ENCODE results near the gene RPP40.

RPP40 gene

GRCh38 chr6:4970739-4971395, 33.0 kb downstream of the RPP40 start:
- H3K27me3 Mint-ChIP-seq = peaks cover 9% of the 10 kb centered on the region
- no peaks in the 10 kb centered on the region for H3K36me3 Mint-ChIP-seq
- no peaks in the 10 kb centered on the region for H3K4me1 Mint-ChIP-seq
- H3K9me3 Mint-ChIP-seq = no peaks in the 10 kb centered on the region
- H3K27ac Mint-ChIP-seq = no peak overlapping the region
- DNase-seq (ENCODE audit: low spot score in 2 of 2) (no peak), ATAC-seq (ENCODE audit: low read depth) (no peak)
- no peak overlapping the region for H3K4me3 Mint-ChIP-seq

- Mint-ChIP-seq H3K27me3 (peaks cover 14% of the 10 kb centered on the region), H3K27ac (no peak overlapping the region), H3K4me3 (no peak overlapping the region), H3K4me1 (no peaks in the 10 kb centered on the region), H3K9me3 (no peaks in the 10 kb centered on the region), H3K36me3 (no peaks in the 10 kb centered on the region)
- no peak for ATAC-seq (ENCODE audit: low read depth)
- DNase-seq (ENCODE audit: low spot score in 2 of 2) = no peak
Observed at GRCh38 chr6:4969609-4970285, 34.1 kb downstream of the RPP40 start.

- Mint-ChIP-seq H3K27ac (no peak overlapping the region), H3K9me3 (no peaks in the 10 kb centered on the region), H3K36me3 (no peaks in the 10 kb centered on the region), H3K4me1 (no peaks in the 10 kb centered on the region), H3K27me3 (peaks cover 11% of the 10 kb centered on the region), H3K4me3 (no peak overlapping the region)
- no peak for ATAC-seq (ENCODE audit: low read depth)
- DNase-seq (ENCODE audit: low spot score in 2 of 2) = no peak
Observed at GRCh38 chr6:4967301-4968030, 36.4 kb downstream of the RPP40 start.

GRCh38 chr6:4965562-4966389, 38.1 kb downstream of the RPP40 start:
- Mint-ChIP-seq H3K9me3 (peaks cover 1% of the 10 kb centered on the region), H3K27me3 (peaks cover 7% of the 10 kb centered on the region), H3K4me1 (no peaks in the 10 kb centered on the region), H3K27ac (no peak overlapping the region), H3K4me3 (no peak overlapping the region), H3K36me3 (no peaks in the 10 kb centered on the region)
- no peak for ATAC-seq (ENCODE audit: low read depth)
- no peak for DNase-seq (ENCODE audit: low spot score in 2 of 2)

- no peaks in the 10 kb centered on the region for H3K4me1 Mint-ChIP-seq
Observed at GRCh38 chr6:4964675-4965561, 38.9 kb downstream of the RPP40 start.

GRCh38 chr6:4962905-4963304, 40.9 kb downstream of the RPP40 start:
- DNase-seq (ENCODE audit: low spot score in 2 of 2) = no peak
- H3K4me3 Mint-ChIP-seq = no peak overlapping the region
- H3K9me3 Mint-ChIP-seq = peaks cover 1% of the 10 kb centered on the region
- H3K27me3 Mint-ChIP-seq = peaks cover 5% of the 10 kb centered on the region
- no peaks in the 10 kb centered on the region for H3K36me3 Mint-ChIP-seq
- no peaks in the 10 kb centered on the region for H3K4me1 Mint-ChIP-seq
- no peak for ATAC-seq (ENCODE audit: low read depth)
- no peak overlapping the region for H3K27ac Mint-ChIP-seq

More at GRCh38 chr6:4964675-4965561, 38.9 kb downstream of the RPP40 start:
- Mint-ChIP-seq H3K4me3 (no peak overlapping the region), H3K9me3 (peaks cover 1% of the 10 kb centered on the region), H3K27ac (no peak overlapping the region), H3K27me3 (peaks cover 7% of the 10 kb centered on the region), H3K36me3 (no peaks in the 10 kb centered on the region)
- DNase-seq (ENCODE audit: low spot score in 2 of 2) (no peak), ATAC-seq (ENCODE audit: low read depth) (no peak)

- H3K4me1 Mint-ChIP-seq = no peaks in the 10 kb centered on the region
- ATAC-seq (ENCODE audit: low read depth) (no peak), DNase-seq (ENCODE audit: low spot score in 2 of 2) (no peak)
- peaks cover 5% of the 10 kb centered on the region for H3K27me3 Mint-ChIP-seq
- H3K27ac Mint-ChIP-seq = no peak overlapping the region
- no peak overlapping the region for H3K4me3 Mint-ChIP-seq
- H3K9me3 Mint-ChIP-seq = peaks cover 1% of the 10 kb centered on the region
- no peaks in the 10 kb centered on the region for H3K36me3 Mint-ChIP-seq
Observed at GRCh38 chr6:4961322-4962168, 42.3 kb downstream of the RPP40 start.

GRCh38 chr6:4958624-4959023, 45.2 kb downstream of the RPP40 start:
- H3K27ac Mint-ChIP-seq = no peak overlapping the region
- H3K4me3 Mint-ChIP-seq = no peak overlapping the region
- ATAC-seq (ENCODE audit: low read depth) = no peak
- H3K27me3 Mint-ChIP-seq = no peaks in the 10 kb centered on the region
- no peaks in the 10 kb centered on the region for H3K4me1 Mint-ChIP-seq
- no peak for DNase-seq (ENCODE audit: low spot score in 2 of 2)
- peaks cover 15% of the 10 kb centered on the region for H3K36me3 Mint-ChIP-seq
- H3K9me3 Mint-ChIP-seq = peaks cover 1% of the 10 kb centered on the region

- H3K9me3 Mint-ChIP-seq = peaks cover 1% of the 10 kb centered on the region
- no peak overlapping the region for H3K27ac Mint-ChIP-seq
- H3K27me3 Mint-ChIP-seq = no peaks in the 10 kb centered on the region
- ATAC-seq (ENCODE audit: low read depth) = no peak
- DNase-seq (ENCODE audit: low spot score in 2 of 2) = no peak
- H3K4me3 Mint-ChIP-seq = no peak overlapping the region
- H3K36me3 Mint-ChIP-seq = peaks cover 15% of the 10 kb centered on the region
- H3K4me1 Mint-ChIP-seq = no peaks in the 10 kb centered on the region
Observed at GRCh38 chr6:4957521-4958231, 46.2 kb downstream of the RPP40 start.

GRCh38 chr6:4956625-4957024, 47.2 kb downstream of the RPP40 start:
- ATAC-seq (ENCODE audit: low read depth) = no peak
- Mint-ChIP-seq H3K4me3 (no peak overlapping the region), H3K36me3 (peaks cover 22% of the 10 kb centered on the region), H3K27me3 (no peaks in the 10 kb centered on the region), H3K27ac (no peak overlapping the region), H3K9me3 (peaks cover 1% of the 10 kb centered on the region), H3K4me1 (no peaks in the 10 kb centered on the region)
- no peak for DNase-seq (ENCODE audit: low spot score in 2 of 2)

GRCh38 chr6:4953440-4953839, 50.4 kb downstream of the RPP40 start:
- Mint-ChIP-seq H3K27ac (no peak overlapping the region), H3K4me1 (no peaks in the 10 kb centered on the region), H3K27me3 (no peaks in the 10 kb centered on the region), H3K36me3 (peaks cover 36% of the 10 kb centered on the region), H3K9me3 (no peaks in the 10 kb centered on the region), H3K4me3 (no peak overlapping the region)
- DNase-seq (ENCODE audit: low spot score in 2 of 2) (no peak), ATAC-seq (ENCODE audit: low read depth) (no peak)
